Middle frontal gyrus (tissue), 1 donor: ENCODE measurements around the gene DNTT.

ENCODE experiments used
- DNase-seq: peaks from one replicate; pipeline ENCODE4 v3.0.0-alpha.2; 2015; ENCODE audit warnings: low spot score; ENCODE audit errors: extremely low spot score

The DNTT gene

GRCh38 chr10:96342402-96342801, 38.2 kb downstream of the DNTT start:
- no peak for DNase-seq

- no peak for DNase-seq
These were observed 39.9 kb downstream of the DNTT start for GRCh38 chr10:96344178-96344577.

GRCh38 chr10:96345222-96345621, 41.0 kb downstream of the DNTT start:
- no peak for DNase-seq

- DNase-seq: no peak
These were observed 42.1 kb downstream of the DNTT start for GRCh38 chr10:96346295-96346694.

- no peak for DNase-seq
These were observed 47.8 kb downstream of the DNTT start for GRCh38 chr10:96352027-96352426.

GRCh38 chr10:96352582-96352981, 48.3 kb downstream of the DNTT start:
- DNase-seq: no peak

GRCh38 chr10:96357038-96357620, 52.9 kb downstream of the DNTT start:
- DNase-seq: peak; percentile 62

GRCh38 chr10:96358851-96359540, 54.8 kb downstream of the DNTT start, which contains the start of gene OPALIN:
TSS of gene OPALIN (minus strand) at chr10:96359002. CDS start at chr10:96358896, 106 bp downstream.
- DNase-seq: peak; percentile 46

- no peak for DNase-seq
These were observed 55.4 kb downstream of the DNTT start for GRCh38 chr10:96359616-96360015.

- no peak for DNase-seq
These were observed 56.1 kb downstream of the DNTT start for GRCh38 chr10:96360331-96360730.

GRCh38 chr10:96360766-96361165, 56.5 kb downstream of the DNTT start:
- DNase-seq: no peak

GRCh38 chr10:96365571-96365970, 61.3 kb downstream of the DNTT start:
- DNase-seq: no peak

- DNase-seq: no peak
These were observed 62.3 kb downstream of the DNTT start for GRCh38 chr10:96366508-96366907.

GRCh38 chr10:96367470-96367869, 63.2 kb downstream of the DNTT start:
- DNase-seq: no peak

GRCh38 chr10:96368971-96369370, 64.7 kb downstream of the DNTT start:
- no peak for DNase-seq

GRCh38 chr10:96369890-96370583, 65.8 kb downstream of the DNTT start:
- no peak for DNase-seq

- DNase-seq: no peak
These were observed 66.4 kb downstream of the DNTT start for GRCh38 chr10:96370584-96371157.

GRCh38 chr10:96371356-96371755, 67.1 kb downstream of the DNTT start:
- DNase-seq: no peak

- DNase-seq: no peak
These were observed 69.8 kb downstream of the DNTT start for GRCh38 chr10:96374004-96374403.

GRCh38 chr10:96374639-96374984, 70.4 kb downstream of the DNTT start:
- DNase-seq: no peak

- peak; percentile 91 for DNase-seq
These were observed 71.0 kb downstream of the DNTT start for GRCh38 chr10:96374985-96375830.
